HL-60 (cell line): ENCODE data around the gene HDAC1.

Experiments used
- CTCF ChIP-seq: IDR thresholded peaks from one replicate; pipeline ENCODE4 v1.5.1; 2011; ENCODE audit warnings: low read length, control low read depth, inconsistent platforms; ENCODE audit not compliant: insufficient read depth
- GABPA ChIP-seq: IDR thresholded peaks from 2 replicates; pipeline ENCODE4 v1.6.1; 2012; ENCODE audit warnings: low read depth
- POLR2AphosphoS5 ChIP-seq: IDR thresholded peaks from 2 replicates; pipeline ENCODE4 v1.6.1; 2012; ENCODE audit warnings: low read depth
- REST ChIP-seq: IDR thresholded peaks from 2 replicates; pipeline ENCODE4 v1.6.1; 2012; ENCODE audit warnings: low read depth; ENCODE audit not compliant: insufficient replicate concordance
- SPI1 ChIP-seq: IDR thresholded peaks from 2 replicates; pipeline ENCODE4 v1.6.1; 2012; ENCODE audit warnings: low read depth, mild to moderate bottlenecking, borderline replicate concordance

- no peak for TF ChIP-seq CTCF
- TF ChIP-seq REST = no peak
- TF ChIP-seq POLR2AphosphoS5 = no peak
- TF ChIP-seq GABPA = no peak
- no peak for TF ChIP-seq SPI1
These were observed 46.8 kb downstream of the HDAC1 start for GRCh38 chr1:32338637-32339145.
